ENCODE measurements around the gene TIPIN.

DNA sequence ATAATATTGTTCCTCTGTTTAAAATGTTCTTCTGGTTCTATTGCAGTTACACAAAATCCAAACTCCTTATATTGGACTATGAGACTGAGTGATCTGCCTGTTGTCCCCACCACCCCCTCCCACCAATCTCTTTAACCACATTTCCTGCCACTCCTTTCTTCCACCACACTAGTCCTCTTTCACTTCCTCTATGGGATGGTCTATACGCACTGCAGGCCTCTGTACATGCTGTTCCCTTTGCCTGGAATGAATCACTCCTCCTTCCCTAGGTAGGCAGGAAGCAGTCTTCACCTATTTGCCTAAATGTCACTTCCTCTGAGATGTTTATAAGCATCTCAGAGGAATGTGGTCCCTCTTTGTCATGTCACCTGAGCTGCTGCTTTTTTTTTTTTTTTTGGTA, 34.2 kb upstream of the TIPIN start:
- TF ChIP-seq POLR2AphosphoS5 (IDR thresholded peaks at IDR 0.05; ENCODE audit: low read depth, low read length) (no peak), RFX5 (IDR thresholded peaks at IDR 0.05; ENCODE audit: borderline replicate concordance, low read depth, low read length) (no peak), JUND (IDR thresholded peaks at IDR 0.05; ENCODE audit: low read length) (no peak), SRF (IDR thresholded peaks at IDR 0.05; ENCODE audit: low read depth, low read length) (no peak), MAFK (IDR thresholded peaks at IDR 0.05; ENCODE audit: low read depth, low read length) (no peak), SUZ12 (IDR thresholded peaks at IDR 0.05; ENCODE audit: low read length) (no peak), RNF2 (IDR thresholded peaks at IDR 0.05; ENCODE audit: borderline replicate concordance, low read depth, low read length, missing control alignments, poor library complexity, severe bottlenecking) (no peak), HDAC2 (IDR thresholded peaks at IDR 0.05; ENCODE audit: borderline replicate concordance in 1 of 2, low read depth in 2 of 2, low read length in 2 of 2) (no peak), KDM1A (IDR thresholded peaks at IDR 0.05; ENCODE audit: borderline replicate concordance, low read length) (no peak), USF2 (IDR thresholded peaks at IDR 0.05; ENCODE audit: low read length) (no peak), GTF2F1 (IDR thresholded peaks at IDR 0.05; ENCODE audit: borderline replicate concordance, low read depth, low read length) (no peak)
- TF ChIP-seq, protein P1, sequence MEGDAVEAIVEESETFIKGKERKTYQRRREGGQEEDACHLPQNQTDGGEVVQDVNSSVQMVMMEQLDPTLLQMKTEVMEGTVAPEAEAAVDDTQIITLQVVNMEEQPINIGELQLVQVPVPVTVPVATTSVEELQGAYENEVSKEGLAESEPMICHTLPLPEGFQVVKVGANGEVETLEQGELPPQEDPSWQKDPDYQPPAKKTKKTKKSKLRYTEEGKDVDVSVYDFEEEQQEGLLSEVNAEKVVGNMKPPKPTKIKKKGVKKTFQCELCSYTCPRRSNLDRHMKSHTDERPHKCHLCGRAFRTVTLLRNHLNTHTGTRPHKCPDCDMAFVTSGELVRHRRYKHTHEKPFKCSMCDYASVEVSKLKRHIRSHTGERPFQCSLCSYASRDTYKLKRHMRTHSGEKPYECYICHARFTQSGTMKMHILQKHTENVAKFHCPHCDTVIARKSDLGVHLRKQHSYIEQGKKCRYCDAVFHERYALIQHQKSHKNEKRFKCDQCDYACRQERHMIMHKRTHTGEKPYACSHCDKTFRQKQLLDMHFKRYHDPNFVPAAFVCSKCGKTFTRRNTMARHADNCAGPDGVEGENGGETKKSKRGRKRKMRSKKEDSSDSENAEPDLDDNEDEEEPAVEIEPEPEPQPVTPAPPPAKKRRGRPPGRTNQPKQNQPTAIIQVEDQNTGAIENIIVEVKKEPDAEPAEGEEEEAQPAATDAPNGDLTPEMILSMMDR (IDR thresholded peaks at IDR 0.05; ENCODE audit: control extremely low read depth in 1 of 3, insufficient read depth in 1 of 3, low read depth in 1 of 3, low read length in 3 of 3): no peak
